GM12872 (cell line): Measurements from ENCODE around the gene IDS.
A peak's percentile ranks its signal among the peaks of the same experiment; 100 is the strongest.

Experiments used
- TF ChIP-seq, protein P1 (sequence below): IDR thresholded peaks from 3 replicates; pipeline ENCODE4 v1.5.1; 2011; ENCODE audit warnings: low read depth, mild to moderate bottlenecking, low read length, moderate library complexity; ENCODE audit not compliant: insufficient read depth

IDS gene

DNA sequence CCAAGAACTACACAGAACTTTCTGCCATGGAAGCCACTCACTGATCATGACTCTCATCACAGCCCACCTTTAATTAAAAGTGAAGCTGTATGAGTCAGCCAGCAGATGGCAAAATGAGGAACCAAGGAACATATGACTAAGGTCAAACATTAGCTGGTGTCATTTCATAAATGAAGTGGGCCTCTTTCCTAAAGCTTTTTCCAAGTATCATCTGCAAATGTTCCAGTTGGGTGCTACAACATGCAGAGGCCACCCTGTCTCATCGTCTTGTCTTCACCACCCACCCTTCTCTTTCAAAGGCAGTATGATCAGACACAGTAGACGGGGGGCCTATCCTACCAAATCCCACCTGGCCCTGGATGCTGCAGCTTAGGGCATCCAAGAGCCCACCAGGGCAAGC lies 26.5 kb upstream of the IDS start:
- TF ChIP-seq, protein P1, sequence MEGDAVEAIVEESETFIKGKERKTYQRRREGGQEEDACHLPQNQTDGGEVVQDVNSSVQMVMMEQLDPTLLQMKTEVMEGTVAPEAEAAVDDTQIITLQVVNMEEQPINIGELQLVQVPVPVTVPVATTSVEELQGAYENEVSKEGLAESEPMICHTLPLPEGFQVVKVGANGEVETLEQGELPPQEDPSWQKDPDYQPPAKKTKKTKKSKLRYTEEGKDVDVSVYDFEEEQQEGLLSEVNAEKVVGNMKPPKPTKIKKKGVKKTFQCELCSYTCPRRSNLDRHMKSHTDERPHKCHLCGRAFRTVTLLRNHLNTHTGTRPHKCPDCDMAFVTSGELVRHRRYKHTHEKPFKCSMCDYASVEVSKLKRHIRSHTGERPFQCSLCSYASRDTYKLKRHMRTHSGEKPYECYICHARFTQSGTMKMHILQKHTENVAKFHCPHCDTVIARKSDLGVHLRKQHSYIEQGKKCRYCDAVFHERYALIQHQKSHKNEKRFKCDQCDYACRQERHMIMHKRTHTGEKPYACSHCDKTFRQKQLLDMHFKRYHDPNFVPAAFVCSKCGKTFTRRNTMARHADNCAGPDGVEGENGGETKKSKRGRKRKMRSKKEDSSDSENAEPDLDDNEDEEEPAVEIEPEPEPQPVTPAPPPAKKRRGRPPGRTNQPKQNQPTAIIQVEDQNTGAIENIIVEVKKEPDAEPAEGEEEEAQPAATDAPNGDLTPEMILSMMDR, result no peak

DNA sequence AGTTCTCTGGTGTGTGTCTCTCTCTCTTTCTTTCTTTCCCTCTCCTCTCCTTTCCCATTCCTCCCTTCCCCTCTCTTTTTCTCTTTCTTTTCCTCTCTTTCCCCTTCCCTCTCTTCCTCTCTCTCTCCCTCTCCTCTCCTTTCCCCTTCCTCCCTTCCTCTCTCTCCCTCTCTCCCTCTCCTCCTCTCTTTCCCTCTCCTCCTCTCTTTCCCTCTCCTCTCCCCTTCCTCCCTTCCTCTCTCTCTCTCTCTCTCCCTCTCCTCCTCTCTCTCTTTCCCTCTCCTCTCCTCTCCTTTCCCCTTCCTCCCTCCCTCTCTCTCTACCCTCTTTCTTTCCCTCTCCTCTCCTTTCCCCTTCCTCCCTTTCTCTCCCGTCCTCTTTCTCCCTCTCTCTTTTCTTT lies 23.3 kb upstream of the IDS start:
- TF ChIP-seq, protein P1, result no peak

DNA sequence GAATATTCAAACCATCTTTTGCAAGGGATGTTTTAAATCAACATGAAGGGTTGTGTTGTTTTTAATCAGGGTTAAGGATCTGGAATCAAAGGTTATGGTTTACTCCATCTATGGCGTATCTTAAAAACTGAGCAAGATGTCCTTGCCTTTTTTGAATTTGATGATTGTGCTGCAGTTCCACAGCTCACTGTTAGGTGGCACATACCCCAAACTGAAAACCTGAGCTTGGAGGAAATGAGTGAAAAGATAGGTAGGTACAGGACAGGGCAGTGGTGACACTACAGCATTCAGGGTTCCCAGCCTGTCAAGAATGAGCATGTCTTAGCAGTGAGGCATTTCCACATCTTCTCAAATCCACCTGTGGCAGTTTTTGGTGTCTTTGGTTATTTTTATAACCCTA lies 22.6 kb upstream of the IDS start:
- TF ChIP-seq, protein P1, result peak; percentile 62

DNA sequence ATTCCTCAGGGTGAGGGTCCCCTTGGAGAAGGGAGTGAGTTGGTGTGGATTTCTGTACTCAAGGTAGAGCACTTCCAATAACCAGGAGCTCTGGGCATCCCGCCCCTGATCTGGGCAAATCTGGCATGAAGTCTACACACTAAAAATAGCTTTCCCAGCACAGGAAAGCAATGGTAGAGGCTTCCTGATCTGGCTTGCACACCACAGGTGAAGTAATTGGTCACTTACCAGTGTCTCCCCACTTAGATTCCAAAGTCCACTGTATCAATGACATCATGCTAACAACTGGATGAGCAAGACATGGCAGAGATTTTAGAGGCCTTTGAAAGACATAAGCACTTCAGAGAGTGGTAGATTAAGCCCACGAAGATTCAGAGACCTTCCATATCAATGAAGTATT lies 17.8 kb upstream of the IDS start:
- TF ChIP-seq, protein P1, result no peak

DNA sequence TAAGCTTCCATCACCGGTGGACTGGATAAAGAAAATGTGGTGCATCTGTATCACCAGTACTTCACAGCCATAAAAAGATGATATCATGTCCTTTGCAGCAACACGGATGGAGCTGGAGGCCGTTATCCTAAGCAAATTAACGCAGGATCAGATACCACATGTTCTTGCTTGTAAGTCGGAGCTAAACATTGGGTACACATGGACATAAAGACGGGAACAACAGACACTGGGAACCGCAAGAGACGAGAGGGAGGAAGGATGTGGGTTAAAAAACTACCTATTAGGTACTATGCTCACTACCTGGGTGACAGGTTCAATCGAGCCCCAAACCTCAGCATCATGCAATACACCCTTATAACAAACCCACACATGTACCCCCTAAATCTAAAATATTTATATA lies 16.3 kb upstream of the IDS start:
- TF ChIP-seq, protein P1, result no peak

DNA sequence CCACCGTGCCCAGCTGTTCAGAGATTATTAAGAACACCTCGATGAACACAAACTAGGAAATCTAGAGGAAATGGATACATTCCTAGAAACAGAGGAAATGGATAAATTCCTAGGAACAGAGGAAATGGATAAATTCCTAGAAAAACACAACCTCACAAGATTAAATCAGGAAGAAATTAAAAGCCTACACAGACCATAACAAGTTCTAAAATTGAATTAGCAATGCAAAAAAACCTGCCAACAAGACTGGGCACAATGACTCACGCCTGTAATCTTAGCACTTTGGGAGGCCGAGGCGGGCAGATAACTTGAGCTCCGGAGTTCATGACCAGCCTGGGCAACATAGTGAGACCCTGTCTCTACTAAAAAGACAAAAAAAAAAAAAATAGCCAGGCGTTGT lies 13.1 kb upstream of the IDS start:
- TF ChIP-seq, protein P1, result no peak

DNA sequence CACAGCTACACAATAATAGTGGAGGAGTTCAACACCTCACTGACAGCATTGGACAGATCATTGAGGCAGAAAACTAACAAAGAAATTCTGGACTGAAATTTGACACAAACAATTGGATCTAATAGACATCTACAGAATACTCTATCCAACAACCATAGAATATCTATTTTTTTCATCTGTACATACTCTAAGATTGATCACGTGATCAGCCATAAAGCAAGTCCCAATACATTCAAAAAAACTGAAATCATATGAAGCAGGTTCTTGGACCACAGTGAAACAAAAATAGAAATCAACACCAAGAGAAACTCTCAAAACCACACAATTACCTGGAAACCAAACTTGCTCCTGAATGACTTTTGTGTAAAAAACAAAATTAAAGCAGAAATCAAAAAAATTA lies 12.2 kb upstream of the IDS start:
- TF ChIP-seq, protein P1, result no peak

DNA sequence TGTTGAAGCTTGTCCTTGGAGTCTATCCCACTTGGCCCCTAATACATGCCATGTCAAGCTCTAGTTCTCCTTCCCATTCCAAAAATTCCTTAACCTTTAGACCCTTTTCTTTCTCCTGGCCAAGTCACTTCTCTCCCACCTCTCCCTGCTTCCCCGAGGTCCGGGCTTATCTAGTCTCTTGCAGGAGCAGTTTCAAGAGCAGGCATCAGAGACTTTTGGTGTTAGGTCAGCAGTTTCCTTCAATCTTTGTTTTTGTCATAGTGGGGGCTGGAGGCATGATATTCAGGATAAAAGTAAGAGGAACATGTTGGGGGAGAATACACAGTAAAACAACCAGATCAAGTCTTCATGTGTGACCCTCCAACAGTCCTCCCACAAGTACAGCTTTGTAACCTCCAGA lies 11.5 kb upstream of the IDS start:
- TF ChIP-seq, protein P1, result no peak
